SK-N-SH (cell line): Measurements from ENCODE around the gene MTERF4. TPM values are rescaled to one million over a fixed set of nuclear protein-coding genes. Genes with fewer than 3 reads are reported as not detected.
"Not testable (repeated sequence)": the region's sequence is repeated elsewhere in the genome, so short reads cannot be mapped to it uniquely, and the experiment has no call there.

ENCODE experiments used
- CTCF ChIA-PET: fragments of 300-600, 350-600 bp; formaldehyde crosslinking; extraction: SDS; loops from one replicate; lab custom pipeline; 2021; lab: Yijun Ruan, JAX
- POLR2A ChIA-PET: fragments of 350-600 bp; sonication (Branson Sonifier 250); formaldehyde crosslinking; extraction: SDS; loops from one replicate; lab custom pipeline; 2020; ENCODE audit warnings: antibody characterized with exemption, inconsistent platforms; lab: Yijun Ruan, JAX
- DNase-seq: peaks from one replicate; pipeline ENCODE4 v3.0.0; 2012
- H2AFZ ChIP-seq: fragments of 200-600 bp; sonication (generic); 2 replicates; pipeline ENCODE4 v1.8.1; 2016; ENCODE audit warnings: antibody characterized with exemption, mild to moderate bottlenecking, low read depth
- H3F3A ChIP-seq: fragments of 200-600 bp; sonication (generic); replicated peaks from 2 replicates; pipeline ENCODE3; 2016; ENCODE audit warnings: antibody characterized with exemption, mild to moderate bottlenecking; ENCODE audit not compliant: insufficient read depth
- H3K27ac ChIP-seq, 2 experiments: fragments of 200-500 bp in 1 of 2; fragments of 200-600 bp in 1 of 2; sonication (Bioruptor generic) in 1 of 2; sonication (generic), shearing (Covaris generic) in 1 of 2; 2 replicates each; pipeline versions ENCODE4 v1.5.1 to v1.6.1; 2014 to 2016; ENCODE audit warnings: low read depth in 2 of 2, inconsistent platforms in 1 of 2, low read length in 1 of 2, mild to moderate bottlenecking in 1 of 2, mixed read lengths in 1 of 2
- H3K27me3 ChIP-seq: fragments of 200-600 bp; sonication (generic), shearing (Covaris generic); 2 replicates; pipeline ENCODE4 v1.6.1; 2016; ENCODE audit warnings: mixed run types; ENCODE audit not compliant: insufficient read depth
- H3K36me3 ChIP-seq, 2 experiments: fragments of 200-500 bp in 1 of 2; fragments of 200-600 bp in 1 of 2; sonication (Bioruptor generic) in 1 of 2; sonication (generic) in 1 of 2; replicated peaks in 1 of 2; 2 replicates each; pipeline versions ENCODE3 to v1.5.1; 2014 to 2016; ENCODE audit warnings: low read length in 1 of 2, mild to moderate bottlenecking in 1 of 2; ENCODE audit not compliant: insufficient read depth in 2 of 2, control insufficient read depth in 1 of 2
- H3K4me1 ChIP-seq, 2 experiments: fragments of 200-500 bp in 1 of 2; fragments of 200-600 bp in 1 of 2; sonication (Bioruptor generic) in 1 of 2; sonication (generic), shearing (Covaris generic) in 1 of 2; 2 replicates each; pipeline versions ENCODE4 v1.5.1 to v1.6.1; 2014 to 2016; ENCODE audit warnings: low read depth in 1 of 2, low read length in 1 of 2, mixed run types in 1 of 2; ENCODE audit not compliant: insufficient read depth in 2 of 2, control insufficient read depth in 1 of 2
- H3K4me2 ChIP-seq: fragments of 200-600 bp; sonication (generic), shearing (Covaris generic); 2 replicates; pipeline ENCODE4 v1.6.1; 2017; ENCODE audit warnings: mixed run types
- H3K4me3 ChIP-seq, 2 experiments: fragments of 200-500 bp in 1 of 2; fragments of 200-600 bp in 1 of 2; sonication (Bioruptor generic) in 1 of 2; sonication (generic), shearing (Covaris generic) in 1 of 2; 2 replicates each; pipeline versions ENCODE4 v1.5.1 to v1.8.1; 2014 to 2016; ENCODE audit warnings: low read depth in 2 of 2, inconsistent platforms in 1 of 2, low read length in 1 of 2, mild to moderate bottlenecking in 1 of 2, mixed read lengths in 1 of 2, moderate library complexity in 1 of 2
- H3K79me2 ChIP-seq: fragments of 200-600 bp; sonication (generic); 2 replicates; pipeline ENCODE4 v1.8.1; 2017; ENCODE audit warnings: mild to moderate bottlenecking; ENCODE audit not compliant: insufficient read depth
- H3K9ac ChIP-seq: fragments of 200-600 bp; sonication (generic); 2 replicates; pipeline ENCODE4 v1.6.1; 2017; ENCODE audit warnings: mixed run types
- H3K9me2 ChIP-seq: fragments of 200-600 bp; sonication (generic); 2 replicates; pipeline ENCODE4 v1.6.1; 2017; ENCODE audit warnings: mixed run types
- H3K9me3 ChIP-seq: fragments of 200-600 bp; sonication (generic); 2 replicates; pipeline ENCODE4 v1.6.1; 2017; ENCODE audit warnings: mixed run types, mild to moderate bottlenecking, moderate library complexity
- H4K20me1 ChIP-seq: fragments of 200-600 bp; sonication (generic); 2 replicates; pipeline ENCODE4 v1.6.1; 2017; ENCODE audit warnings: mild to moderate bottlenecking, mixed run types; ENCODE audit not compliant: insufficient read depth
- EZH2phosphoT487 ChIP-seq: fragments of 200-600 bp; sonication (generic); IDR thresholded peaks from 2 replicates; pipeline ENCODE4 v1.6.1; 2017; ENCODE audit warnings: low read depth, mixed run types, mild to moderate bottlenecking, antibody characterized with exemption, moderate library complexity, borderline replicate concordance
- NRF1 ChIP-seq: IDR thresholded peaks from 2 replicates; pipeline ENCODE4 v1.6.1; 2012; ENCODE audit warnings: low read depth, mild to moderate bottlenecking, low read length
- TAF1 ChIP-seq: IDR thresholded peaks from 2 replicates; pipeline ENCODE4 v1.6.1; 2012; ENCODE audit warnings: low read depth, mild to moderate bottlenecking, low read length, moderate library complexity, borderline replicate concordance
- WGBS: methylation state at CpG from one replicate; pipeline ENCODE4 v1.1.6; 2017; ENCODE audit warnings: low lambda C conversion rate; 5-methylcytosine and 5-hydroxymethylcytosine counted together
- polyA plus RNA-seq, 3 experiments: library from polyadenylated mRNA; depleted of rRNA; stranded (reverse); fragments of >200 nt; gene quantifications; 2 replicates each; pipeline ENCODE4 v1.2.3, GENCODE V29; 2012
- TF ChIP-seq, protein P1 (sequence below): IDR thresholded peaks from 2 replicates; pipeline ENCODE4 v1.4.0; 2012; ENCODE audit warnings: low read depth, borderline replicate concordance
- TF ChIP-seq, protein P2 (sequence below): IDR thresholded peaks from 2 replicates; pipeline ENCODE4 v1.4.0; 2012; ENCODE audit warnings: low read depth, borderline replicate concordance
- TF ChIP-seq, protein P3 (sequence below): IDR thresholded peaks from 2 replicates; pipeline ENCODE4 v1.4.0; 2012; ENCODE audit warnings: low read depth
- TF ChIP-seq, protein P4 (sequence below): fragments of 200-600 bp; sonication (generic); IDR thresholded peaks from 2 replicates; pipeline ENCODE4 v1.6.1; 2017; ENCODE audit warnings: antibody characterized with exemption, mild to moderate bottlenecking, moderate library complexity

Gene MTERF4
- polyA plus RNA-seq, 1 of the 3 experiments (the other 2 are of a cell fraction): 31.0 TPM

DNA sequence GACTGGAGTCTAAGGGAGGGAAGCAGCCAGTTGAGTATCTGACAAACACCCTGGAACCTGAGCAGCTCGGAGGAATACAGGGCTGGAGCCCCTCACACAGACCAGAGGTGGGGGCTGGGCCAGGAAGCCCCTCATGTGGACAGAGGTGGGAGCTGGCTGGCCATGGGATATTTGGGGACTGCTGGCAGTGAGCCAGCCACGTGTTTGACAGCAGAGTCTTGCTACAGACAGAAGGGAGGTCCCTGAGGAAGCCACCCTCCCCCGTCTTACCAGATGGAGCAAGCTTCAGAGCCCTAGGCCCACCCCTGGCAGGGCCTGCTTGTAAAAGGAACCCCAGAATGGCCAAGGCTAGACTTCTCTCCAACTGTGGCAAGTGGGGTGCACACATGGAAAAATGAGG, 3.6 kb upstream of the MTERF4 start:
- Histone ChIP-seq H4K20me1 (no peaks in the 10 kb centered on the region), H3K4me3 (no peak overlapping the region), H2AFZ (no peak overlapping the region), H3F3A (no peaks in the 10 kb centered on the region), H3K27me3 (no peaks in the 10 kb centered on the region), H3K4me2 (no peak overlapping the region), H3K9me2 (no peaks in the 10 kb centered on the region), H3K27ac (no peak overlapping the region), H3K9ac (no peak overlapping the region), H3K4me1 (peaks cover 0 to 13% of the 10 kb centered on the region in 2 experiments; a peak in 2 of 4 replicates), H3K79me2 (peaks cover 32% of the 10 kb centered on the region), H3K9me3 (no peaks in the 10 kb centered on the region), H3K36me3 (peaks cover 0 to 5% of the 10 kb centered on the region in 2 experiments)
- ChIA-PET POLR2A (no interaction called here), CTCF (interaction anchor here (0.7 kb wide), 1 partner anchor 254 kb away, joined by 3 read pairs; no protein-coding TSS in a partner anchor)
- 67% methylated on average over 2 of the region's 3 CpGs for WGBS
- no peak for DNase-seq
- TF ChIP-seq, protein P1, sequence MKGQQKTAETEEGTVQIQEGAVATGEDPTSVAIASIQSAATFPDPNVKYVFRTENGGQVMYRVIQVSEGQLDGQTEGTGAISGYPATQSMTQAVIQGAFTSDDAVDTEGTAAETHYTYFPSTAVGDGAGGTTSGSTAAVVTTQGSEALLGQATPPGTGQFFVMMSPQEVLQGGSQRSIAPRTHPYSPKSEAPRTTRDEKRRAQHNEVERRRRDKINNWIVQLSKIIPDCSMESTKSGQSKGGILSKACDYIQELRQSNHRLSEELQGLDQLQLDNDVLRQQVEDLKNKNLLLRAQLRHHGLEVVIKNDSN: no peak
- TF ChIP-seq, protein P2, sequence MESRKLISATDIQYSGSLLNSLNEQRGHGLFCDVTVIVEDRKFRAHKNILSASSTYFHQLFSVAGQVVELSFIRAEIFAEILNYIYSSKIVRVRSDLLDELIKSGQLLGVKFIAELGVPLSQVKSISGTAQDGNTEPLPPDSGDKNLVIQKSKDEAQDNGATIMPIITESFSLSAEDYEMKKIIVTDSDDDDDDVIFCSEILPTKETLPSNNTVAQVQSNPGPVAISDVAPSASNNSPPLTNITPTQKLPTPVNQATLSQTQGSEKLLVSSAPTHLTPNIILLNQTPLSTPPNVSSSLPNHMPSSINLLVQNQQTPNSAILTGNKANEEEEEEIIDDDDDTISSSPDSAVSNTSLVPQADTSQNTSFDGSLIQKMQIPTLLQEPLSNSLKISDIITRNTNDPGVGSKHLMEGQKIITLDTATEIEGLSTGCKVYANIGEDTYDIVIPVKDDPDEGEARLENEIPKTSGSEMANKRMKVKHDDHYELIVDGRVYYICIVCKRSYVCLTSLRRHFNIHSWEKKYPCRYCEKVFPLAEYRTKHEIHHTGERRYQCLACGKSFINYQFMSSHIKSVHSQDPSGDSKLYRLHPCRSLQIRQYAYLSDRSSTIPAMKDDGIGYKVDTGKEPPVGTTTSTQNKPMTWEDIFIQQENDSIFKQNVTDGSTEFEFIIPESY: no peak
- no peak for TF ChIP-seq EZH2phosphoT487
- TF ChIP-seq, protein P3, sequence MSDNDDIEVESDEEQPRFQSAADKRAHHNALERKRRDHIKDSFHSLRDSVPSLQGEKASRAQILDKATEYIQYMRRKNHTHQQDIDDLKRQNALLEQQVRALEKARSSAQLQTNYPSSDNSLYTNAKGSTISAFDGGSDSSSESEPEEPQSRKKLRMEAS: no peak
- no peak for TF ChIP-seq TAF1
- TF ChIP-seq, protein P4, sequence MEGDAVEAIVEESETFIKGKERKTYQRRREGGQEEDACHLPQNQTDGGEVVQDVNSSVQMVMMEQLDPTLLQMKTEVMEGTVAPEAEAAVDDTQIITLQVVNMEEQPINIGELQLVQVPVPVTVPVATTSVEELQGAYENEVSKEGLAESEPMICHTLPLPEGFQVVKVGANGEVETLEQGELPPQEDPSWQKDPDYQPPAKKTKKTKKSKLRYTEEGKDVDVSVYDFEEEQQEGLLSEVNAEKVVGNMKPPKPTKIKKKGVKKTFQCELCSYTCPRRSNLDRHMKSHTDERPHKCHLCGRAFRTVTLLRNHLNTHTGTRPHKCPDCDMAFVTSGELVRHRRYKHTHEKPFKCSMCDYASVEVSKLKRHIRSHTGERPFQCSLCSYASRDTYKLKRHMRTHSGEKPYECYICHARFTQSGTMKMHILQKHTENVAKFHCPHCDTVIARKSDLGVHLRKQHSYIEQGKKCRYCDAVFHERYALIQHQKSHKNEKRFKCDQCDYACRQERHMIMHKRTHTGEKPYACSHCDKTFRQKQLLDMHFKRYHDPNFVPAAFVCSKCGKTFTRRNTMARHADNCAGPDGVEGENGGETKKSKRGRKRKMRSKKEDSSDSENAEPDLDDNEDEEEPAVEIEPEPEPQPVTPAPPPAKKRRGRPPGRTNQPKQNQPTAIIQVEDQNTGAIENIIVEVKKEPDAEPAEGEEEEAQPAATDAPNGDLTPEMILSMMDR: no peak
- TF ChIP-seq NRF1: no peak

DNA sequence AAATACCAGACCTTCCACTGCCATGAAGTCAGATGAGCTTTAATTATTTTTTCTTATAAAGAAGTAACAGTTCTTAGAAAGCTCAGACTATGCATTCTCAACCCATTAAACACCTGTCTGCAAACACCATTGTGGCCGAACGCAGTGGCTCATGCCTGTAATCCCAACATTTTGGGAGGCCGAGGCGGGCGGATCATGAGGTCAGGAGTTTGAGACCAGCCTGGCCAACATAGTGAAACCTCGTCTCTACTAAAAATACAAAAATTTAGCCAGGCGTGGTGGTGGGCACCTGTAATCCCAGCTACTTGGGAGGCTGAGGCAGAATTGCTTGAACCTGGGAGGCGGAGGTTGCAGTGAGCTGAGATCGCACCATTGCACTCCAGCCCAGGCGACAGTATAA, 2.5 kb upstream of the MTERF4 start:
- POLR2A ChIA-PET, H3K36me3 ChIP-seq, H3F3A ChIP-seq, H3K9me2 ChIP-seq, H3K4me2 ChIP-seq, H3K9me3 ChIP-seq, H3K4me3 ChIP-seq, H2AFZ ChIP-seq, H3K27ac ChIP-seq, H3K27me3 ChIP-seq, H4K20me1 ChIP-seq, H3K9ac ChIP-seq, DNase-seq: not testable (repeated sequence)
- peaks cover 42% of the 10 kb centered on the region for H3K79me2 ChIP-seq
- 92% methylated on average over 10 of the region's 10 CpGs for WGBS
- peaks cover 0 to 13% of the 10 kb centered on the region in 2 experiments; a peak in 2 of 4 replicates for H3K4me1 ChIP-seq
- CTCF ChIA-PET: interaction anchor here (0.7 kb wide), 1 partner anchor 149 kb away, joined by 3 read pairs; no protein-coding TSS in a partner anchor
